ENCODE results near the gene AGBL1.

AGBL1 gene

GRCh38 chr15:86834115-86834863 lies 754.6 kb downstream of the AGBL1 start:
- H3K4me2 ChIP-seq: no peak overlapping the region

GRCh38 chr15:86837294-86838061 lies 757.8 kb downstream of the AGBL1 start:
- no peak overlapping the region for H3K9ac ChIP-seq
- H3K4me1 ChIP-seq (ENCODE audit: low read depth, poor library complexity, severe bottlenecking): no peaks in the 10 kb centered on the region
- H3K27ac ChIP-seq: no peak overlapping the region
- H3K36me3 ChIP-seq (ENCODE audit: insufficient read depth): no peaks in the 10 kb centered on the region
- H2AFZ ChIP-seq (ENCODE audit: low read depth): no peak overlapping the region
- no peaks in the 10 kb centered on the region for H3K79me2 ChIP-seq (ENCODE audit: insufficient read depth, low read depth)
- H4K20me1 ChIP-seq (ENCODE audit: insufficient read depth): no peaks in the 10 kb centered on the region
- no peak overlapping the region for H3K4me3 ChIP-seq (IDR thresholded peaks at IDR 0.05; ENCODE audit: insufficient read depth, low read depth, low read length)
- no peak for TF ChIP-seq CTCF (conservative IDR thresholded peaks at IDR 0.05; ENCODE audit: low read depth, low read length)
- no peak overlapping the region for H3K4me2 ChIP-seq
- H3K27me3 ChIP-seq (ENCODE audit: insufficient read depth, low read depth): no peaks in the 10 kb centered on the region

More at GRCh38 chr15:86834115-86834863, 754.6 kb downstream of the AGBL1 start:
- H4K20me1 ChIP-seq (ENCODE audit: insufficient read depth): no peaks in the 10 kb centered on the region
- no peak overlapping the region for H3K27ac ChIP-seq
- no peaks in the 10 kb centered on the region for H3K27me3 ChIP-seq (ENCODE audit: insufficient read depth, low read depth)
- H3K9ac ChIP-seq: no peak overlapping the region
- no peak overlapping the region for H3K4me3 ChIP-seq (IDR thresholded peaks at IDR 0.05; ENCODE audit: insufficient read depth, low read depth, low read length)
- H3K36me3 ChIP-seq (ENCODE audit: insufficient read depth): no peaks in the 10 kb centered on the region
- H2AFZ ChIP-seq (ENCODE audit: low read depth): no peak overlapping the region
- no peak for TF ChIP-seq CTCF (conservative IDR thresholded peaks at IDR 0.05; ENCODE audit: low read depth, low read length)
- no peaks in the 10 kb centered on the region for H3K79me2 ChIP-seq (ENCODE audit: insufficient read depth, low read depth)
- H3K4me1 ChIP-seq (ENCODE audit: low read depth, poor library complexity, severe bottlenecking): no peaks in the 10 kb centered on the region

- H3K4me3 ChIP-seq (IDR thresholded peaks at IDR 0.05; ENCODE audit: insufficient read depth, low read depth, low read length): no peak overlapping the region
- H3K79me2 ChIP-seq (ENCODE audit: insufficient read depth, low read depth): no peaks in the 10 kb centered on the region
- H3K4me1 ChIP-seq (ENCODE audit: low read depth, poor library complexity, severe bottlenecking): no peaks in the 10 kb centered on the region
- H3K27ac ChIP-seq: no peak overlapping the region
- TF ChIP-seq CTCF (conservative IDR thresholded peaks at IDR 0.05; ENCODE audit: low read depth, low read length): no peak
- no peaks in the 10 kb centered on the region for H3K27me3 ChIP-seq (ENCODE audit: insufficient read depth, low read depth)
- no peaks in the 10 kb centered on the region for H4K20me1 ChIP-seq (ENCODE audit: insufficient read depth)
- H2AFZ ChIP-seq (ENCODE audit: low read depth): no peak overlapping the region
- no peak overlapping the region for H3K4me2 ChIP-seq
- no peak overlapping the region for H3K9ac ChIP-seq
- no peaks in the 10 kb centered on the region for H3K36me3 ChIP-seq (ENCODE audit: insufficient read depth)
Measured at GRCh38 chr15:86839502-86839901, 759.8 kb downstream of the AGBL1 start.

GRCh38 chr15:86840996-86841395 lies 761.3 kb downstream of the AGBL1 start:
- Histone ChIP-seq H3K27me3 (ENCODE audit: insufficient read depth, low read depth) (no peaks in the 10 kb centered on the region), H4K20me1 (ENCODE audit: insufficient read depth) (no peaks in the 10 kb centered on the region), H3K4me1 (ENCODE audit: low read depth, poor library complexity, severe bottlenecking) (no peaks in the 10 kb centered on the region), H2AFZ (ENCODE audit: low read depth) (no peak overlapping the region), H3K4me3 (IDR thresholded peaks at IDR 0.05; ENCODE audit: insufficient read depth, low read depth, low read length) (no peak overlapping the region), H3K27ac (no peak overlapping the region), H3K4me2 (no peak overlapping the region), H3K36me3 (ENCODE audit: insufficient read depth) (no peaks in the 10 kb centered on the region), H3K79me2 (ENCODE audit: insufficient read depth, low read depth) (no peaks in the 10 kb centered on the region), H3K9ac (no peak overlapping the region)
- TF ChIP-seq CTCF (conservative IDR thresholded peaks at IDR 0.05; ENCODE audit: low read depth, low read length): no peak
